ENCODE data around the gene ABCB10.

GRCh38 chr1:229596925-229597699 is 38.6 kb upstream of the ABCB10 start:
- TF ChIP-seq CTCF (IDR thresholded peaks at IDR 0.05): no peak
- no peak for TF ChIP-seq POLR2A (IDR thresholded peaks at IDR 0.05)

Measured in Peyer's patch (tissue), 4 donors.